Esophagus muscularis mucosa (tissue), 4 donors: ENCODE results near the gene CRHR2. TPM values are rescaled to one million over a fixed set of nuclear protein-coding genes. Genes with fewer than 3 reads are reported as not detected.

Experiments used
- DNase-seq: peaks from one replicate; pipeline ENCODE4 v3.0.0-alpha.2; 2017; ENCODE audit errors: extremely low spot score
- H3K27ac ChIP-seq, 4 donors: fragments of 200-600 bp; sonication (generic); replicated peaks in 1 of 4; 1 replicate in 3 of 4; 2 replicates in 1 of 4; pipeline ENCODE4 v1.5.1; 2016 to 2019; ENCODE audit warnings: mild to moderate bottlenecking in 1 of 4
- H3K27me3 ChIP-seq, 4 donors: fragments of 200-600 bp; sonication (generic); one replicate each; pipeline versions ENCODE4 v1.5.1 to v1.6.0; 2016 to 2019
- H3K36me3 ChIP-seq, 4 donors: fragments of 200-600 bp; sonication (generic); one replicate each; pipeline ENCODE4 v1.5.1; 2016 to 2019
- H3K4me1 ChIP-seq, 4 donors: fragments of 200-600 bp; sonication (generic); one replicate each; pipeline ENCODE4 v1.5.1; 2016 to 2019
- H3K4me3 ChIP-seq, 4 donors: fragments of 200-600 bp; sonication (generic); 1 replicate in 2 of 4; 2 replicates in 2 of 4; pipeline ENCODE4 v1.5.1; 2016 to 2019; ENCODE audit warnings: mild to moderate bottlenecking in 4 of 4, moderate library complexity in 1 of 4
- H3K9me3 ChIP-seq, 4 donors: fragments of 200-600 bp; sonication (generic); 1 replicate in 3 of 4; 2 replicates in 1 of 4; pipeline ENCODE4 v1.5.1; 2016 to 2019
- EP300 ChIP-seq: sonication (generic); formaldehyde crosslinking; IDR thresholded peaks from one replicate; pipeline ENCODE4 v1.6.1; 2017; ENCODE audit warnings: antibody characterized with exemption
- POLR2A ChIP-seq: fragments of 450-650 bp; IDR thresholded peaks from one replicate; pipeline ENCODE4 v1.6.1; 2017; ENCODE audit warnings: antibody characterized with exemption, moderate library complexity, mild to moderate bottlenecking, low read depth
- POLR2AphosphoS5 ChIP-seq, 2 donors: sonication (generic); formaldehyde crosslinking; IDR thresholded peaks; one replicate each; pipeline ENCODE4 v1.6.1; 2017; ENCODE audit warnings: antibody characterized with exemption in 2 of 2
- WGBS: methylation state at CpG from one replicate; pipeline ENCODE4 v1.1.5; 2018; 5-methylcytosine and 5-hydroxymethylcytosine counted together
- intact Hi-C: fragments of 100-400 bp; cut with DNase I; formaldehyde crosslinking; loops from one replicate; pipeline ENCODE4 v1.15.1; 2023
- total RNA-seq, 4 donors: library from RNA; depleted of rRNA; stranded (reverse); fragments of >200 nt; gene quantifications; one replicate each; pipeline versions ENCODE4 v1.1.0 to v1.2.1, GENCODE V29; 2016
- TF ChIP-seq, protein P1 (sequence below), 3 experiments: fragments of 200-600 bp in 2 of 3; fragments of 450-650 bp in 1 of 3; sonication (generic) in 2 of 3; IDR thresholded peaks; one replicate each; pipeline ENCODE4 v1.5.1; 2017 to 2019; ENCODE audit warnings: antibody characterized with exemption in 3 of 3, mild to moderate bottlenecking in 2 of 3, moderate library complexity in 1 of 3

Gene CRHR2
- total RNA-seq, 4 donors from 2014 or later = 0.13 to 0.29 TPM; not detected in 2

- no peak for DNase-seq
- TF ChIP-seq EP300 (no peak), POLR2A (no peak), POLR2AphosphoS5 (IDR thresholded peaks at IDR 0.05) (no peak)
- TF ChIP-seq, protein P1, sequence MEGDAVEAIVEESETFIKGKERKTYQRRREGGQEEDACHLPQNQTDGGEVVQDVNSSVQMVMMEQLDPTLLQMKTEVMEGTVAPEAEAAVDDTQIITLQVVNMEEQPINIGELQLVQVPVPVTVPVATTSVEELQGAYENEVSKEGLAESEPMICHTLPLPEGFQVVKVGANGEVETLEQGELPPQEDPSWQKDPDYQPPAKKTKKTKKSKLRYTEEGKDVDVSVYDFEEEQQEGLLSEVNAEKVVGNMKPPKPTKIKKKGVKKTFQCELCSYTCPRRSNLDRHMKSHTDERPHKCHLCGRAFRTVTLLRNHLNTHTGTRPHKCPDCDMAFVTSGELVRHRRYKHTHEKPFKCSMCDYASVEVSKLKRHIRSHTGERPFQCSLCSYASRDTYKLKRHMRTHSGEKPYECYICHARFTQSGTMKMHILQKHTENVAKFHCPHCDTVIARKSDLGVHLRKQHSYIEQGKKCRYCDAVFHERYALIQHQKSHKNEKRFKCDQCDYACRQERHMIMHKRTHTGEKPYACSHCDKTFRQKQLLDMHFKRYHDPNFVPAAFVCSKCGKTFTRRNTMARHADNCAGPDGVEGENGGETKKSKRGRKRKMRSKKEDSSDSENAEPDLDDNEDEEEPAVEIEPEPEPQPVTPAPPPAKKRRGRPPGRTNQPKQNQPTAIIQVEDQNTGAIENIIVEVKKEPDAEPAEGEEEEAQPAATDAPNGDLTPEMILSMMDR (IDR thresholded peaks at IDR 0.05) = no peak
These were observed 26.9 kb downstream of the CRHR2 start for GRCh38 chr7:30655096-30655970.

GRCh38 chr7:30654296-30655090 is 27.8 kb downstream of the CRHR2 start:
- no peak overlapping the region for H3K27ac ChIP-seq
- no peaks in the 10 kb centered on the region for H3K9me3 ChIP-seq
- no peaks in the 10 kb centered on the region for H3K4me1 ChIP-seq
- TF ChIP-seq POLR2AphosphoS5 (IDR thresholded peaks at IDR 0.05) = no peak
- no peak for TF ChIP-seq EP300
- TF ChIP-seq POLR2A = no peak
- TF ChIP-seq, protein P1 (IDR thresholded peaks at IDR 0.05) = no peak
- no peak for DNase-seq
- H3K4me3 ChIP-seq = no peak overlapping the region
- intact Hi-C loops = no loop called here
- 95% methylated on average over 15 of the region's 15 CpGs for WGBS
- no peaks in the 10 kb centered on the region for H3K36me3 ChIP-seq
- no peaks in the 10 kb centered on the region for H3K27me3 ChIP-seq

More at GRCh38 chr7:30655096-30655970, 26.9 kb downstream of the CRHR2 start:
- Histone ChIP-seq H3K36me3 (no peaks in the 10 kb centered on the region), H3K4me1 (no peaks in the 10 kb centered on the region), H3K27me3 (no peaks in the 10 kb centered on the region), H3K4me3 (no peak overlapping the region), H3K27ac (no peak overlapping the region), H3K9me3 (no peaks in the 10 kb centered on the region)
- intact Hi-C loops = no loop called here
- 87% methylated on average over 22 of the region's 22 CpGs for WGBS

GRCh38 chr7:30652698-30653641 is 29.3 kb downstream of the CRHR2 start:
- H3K36me3 ChIP-seq = peaks cover 0 to 1% (median 0%) of the 10 kb centered on the region in 4 donors
- H3K27me3 ChIP-seq = no peaks in the 10 kb centered on the region
- no peaks in the 10 kb centered on the region for H3K4me1 ChIP-seq
- no peak overlapping the region for H3K27ac ChIP-seq
- TF ChIP-seq POLR2A (no peak), POLR2AphosphoS5 (IDR thresholded peaks at IDR 0.05) (no peak), EP300 (no peak)
- TF ChIP-seq, protein P1 (IDR thresholded peaks at IDR 0.05) = no peak
- DNase-seq = no peak
- intact Hi-C loops = no loop called here
- WGBS = 91% methylated on average over 16 of the region's 19 CpGs
- no peaks in the 10 kb centered on the region for H3K9me3 ChIP-seq
- no peak overlapping the region for H3K4me3 ChIP-seq

DNA sequence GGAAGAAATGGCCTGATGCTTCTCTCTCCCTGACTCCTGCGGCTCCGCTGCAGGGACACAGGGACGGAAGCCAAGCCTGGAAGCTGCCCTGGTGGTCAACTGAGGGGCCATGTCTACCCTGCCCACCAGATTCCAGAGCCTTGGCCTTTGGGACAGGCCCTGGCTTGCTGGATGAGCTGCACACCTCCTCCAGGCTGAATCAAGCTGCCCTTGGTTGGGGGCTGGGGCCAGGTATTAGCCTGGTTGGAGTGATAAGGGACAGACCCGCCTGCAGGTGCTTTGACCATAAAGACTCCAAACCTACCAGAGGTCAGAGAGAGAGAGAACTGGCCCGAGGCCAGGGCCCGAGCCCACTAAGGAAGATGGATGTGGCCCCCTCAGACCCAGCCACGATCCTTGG is 30.1 kb downstream of the CRHR2 start:
- no peak overlapping the region for H3K4me3 ChIP-seq
- TF ChIP-seq POLR2A (no peak), EP300 (no peak), POLR2AphosphoS5 (IDR thresholded peaks at IDR 0.05) (no peak)
- TF ChIP-seq, protein P1 (IDR thresholded peaks at IDR 0.05) = no peak
- H3K4me1 ChIP-seq = no peaks in the 10 kb centered on the region
- H3K36me3 ChIP-seq = peaks cover 0 to 3% (median 0%) of the 10 kb centered on the region in 4 donors
- intact Hi-C loops = no loop called here
- no peaks in the 10 kb centered on the region for H3K9me3 ChIP-seq
- no peaks in the 10 kb centered on the region for H3K27me3 ChIP-seq
- no peak for DNase-seq
- no peak overlapping the region for H3K27ac ChIP-seq
- WGBS = 91% methylated on average over 7 of the region's 7 CpGs
